Transverse colon (tissue), 4 donors: ENCODE data around the gene SNX5.

Source experiments
- POLR2A ChIP-seq: fragments of 450-650 bp; IDR thresholded peaks from one replicate; pipeline ENCODE4 v1.6.1; 2016; ENCODE audit warnings: antibody characterized with exemption, mild to moderate bottlenecking, moderate library complexity
- POLR2AphosphoS5 ChIP-seq, 3 donors: sonication (generic); formaldehyde crosslinking; IDR thresholded peaks; one replicate each; pipeline ENCODE4 v1.6.1; 2016; ENCODE audit warnings: antibody characterized with exemption in 3 of 3
- TF ChIP-seq, protein P1 (sequence below), 5 experiments: fragments of 200-600 bp in 3 of 5; fragments of 450-650 bp in 2 of 5; sonication (generic) in 3 of 5; IDR thresholded peaks; 1 replicate in 2 of 5; 2 replicates in 3 of 5; pipeline ENCODE4 v1.5.1; 2016 to 2017; ENCODE audit warnings: antibody characterized with exemption in 5 of 5, inconsistent platforms in 3 of 5, mild to moderate bottlenecking in 2 of 5, moderate library complexity in 1 of 5

DNA sequence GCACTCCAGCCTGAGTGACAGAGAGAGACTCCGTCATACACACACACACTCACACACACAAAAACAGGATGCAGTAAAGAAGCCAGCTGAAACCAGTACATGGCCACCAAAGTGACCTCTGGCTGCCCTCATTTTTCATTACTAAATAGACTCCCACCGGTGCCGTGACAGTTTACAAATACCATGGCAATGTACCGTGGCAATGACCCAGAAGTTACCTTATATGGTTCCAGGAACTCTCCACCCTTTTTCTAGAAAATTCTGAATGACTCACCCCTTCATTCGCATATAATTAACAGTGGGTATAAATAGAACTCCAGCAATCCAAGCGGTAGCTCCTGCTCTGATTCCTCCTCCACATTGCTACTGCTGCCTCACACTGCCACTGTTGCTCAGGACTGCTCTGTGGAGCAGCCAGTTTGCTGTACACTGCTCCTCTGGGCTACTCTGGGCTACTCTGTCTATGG is 57.7 kb downstream of the SNX5 start:
- TF ChIP-seq, protein P1, sequence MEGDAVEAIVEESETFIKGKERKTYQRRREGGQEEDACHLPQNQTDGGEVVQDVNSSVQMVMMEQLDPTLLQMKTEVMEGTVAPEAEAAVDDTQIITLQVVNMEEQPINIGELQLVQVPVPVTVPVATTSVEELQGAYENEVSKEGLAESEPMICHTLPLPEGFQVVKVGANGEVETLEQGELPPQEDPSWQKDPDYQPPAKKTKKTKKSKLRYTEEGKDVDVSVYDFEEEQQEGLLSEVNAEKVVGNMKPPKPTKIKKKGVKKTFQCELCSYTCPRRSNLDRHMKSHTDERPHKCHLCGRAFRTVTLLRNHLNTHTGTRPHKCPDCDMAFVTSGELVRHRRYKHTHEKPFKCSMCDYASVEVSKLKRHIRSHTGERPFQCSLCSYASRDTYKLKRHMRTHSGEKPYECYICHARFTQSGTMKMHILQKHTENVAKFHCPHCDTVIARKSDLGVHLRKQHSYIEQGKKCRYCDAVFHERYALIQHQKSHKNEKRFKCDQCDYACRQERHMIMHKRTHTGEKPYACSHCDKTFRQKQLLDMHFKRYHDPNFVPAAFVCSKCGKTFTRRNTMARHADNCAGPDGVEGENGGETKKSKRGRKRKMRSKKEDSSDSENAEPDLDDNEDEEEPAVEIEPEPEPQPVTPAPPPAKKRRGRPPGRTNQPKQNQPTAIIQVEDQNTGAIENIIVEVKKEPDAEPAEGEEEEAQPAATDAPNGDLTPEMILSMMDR (IDR thresholded peaks at IDR 0.05) = no peak
- no peak for TF ChIP-seq POLR2A
- peak; percentile 7 to 43 (median 27) for TF ChIP-seq POLR2AphosphoS5 (IDR thresholded peaks at IDR 0.05)
